OCI-LY3 (cell line): Measurements from ENCODE around the gene RHBDD1.

Source experiments
- H2AFZ ChIP-seq: fragments of 200-600, 300-600 bp; shearing (Covaris generic); 2 replicates; pipeline ENCODE4 v1.6.0; 2014; ENCODE audit warnings: antibody characterized with exemption, low read depth, low read length
- H3K27ac ChIP-seq: fragments of 200-600, 300-600 bp; sonication (generic); 2 replicates; pipeline ENCODE4 v1.5.1; 2014; ENCODE audit warnings: mild to moderate bottlenecking, low read length, moderate library complexity, mixed read lengths
- H3K27me3 ChIP-seq: fragments of 200-600, 300-600 bp; sonication (generic); 2 replicates; pipeline ENCODE4 v1.6.1; 2014; ENCODE audit warnings: low read depth, low read length, mixed read lengths
- H3K36me3 ChIP-seq: fragments of 200-600, 300-600 bp; sonication (generic); replicated peaks from 2 replicates; pipeline ENCODE3; 2014; ENCODE audit warnings: low read depth, low read length, mixed read lengths
- H3K4me1 ChIP-seq: fragments of 300-600, 200-600 bp; sonication (generic); 2 replicates; pipeline ENCODE4 v1.6.1; 2014; ENCODE audit warnings: low read length, mixed read lengths
- H3K4me2 ChIP-seq: fragments of 200-600, 300-600 bp; sonication (generic); 2 replicates; pipeline ENCODE4 v1.6.1; 2014; ENCODE audit warnings: low read length, mixed read lengths
- H3K4me3 ChIP-seq: fragments of 300-600, 200-600 bp; sonication (generic); 2 replicates; pipeline ENCODE4 v1.5.1; 2014; ENCODE audit warnings: antibody characterized with exemption, mild to moderate bottlenecking, low read length, moderate library complexity
- H3K79me2 ChIP-seq: fragments of 300-600, 200-600 bp; shearing (Covaris generic); 2 replicates; pipeline ENCODE4 v1.6.1; 2014; ENCODE audit warnings: mild to moderate bottlenecking, low read length, mixed read lengths
- H3K9ac ChIP-seq: fragments of 300-600, 200-600 bp; shearing (Covaris generic); 2 replicates; pipeline ENCODE4 v1.6.0; 2014; ENCODE audit warnings: mild to moderate bottlenecking, low read length, moderate library complexity
- H3K9me3 ChIP-seq: fragments of 200-600, 300-600 bp; shearing (Covaris generic); 2 replicates; pipeline ENCODE4 v1.6.1; 2014; ENCODE audit warnings: low read length, mixed read lengths; ENCODE audit not compliant: insufficient read depth
- H4K20me1 ChIP-seq: fragments of 200-600, 300-600 bp; sonication (generic); 2 replicates; pipeline ENCODE4 v1.6.1; 2016; ENCODE audit warnings: low read length, mixed read lengths; ENCODE audit not compliant: insufficient read depth
- CTCF ChIP-seq: fragments of 200-600, 300-600 bp; sonication (generic); IDR thresholded peaks from 2 replicates; pipeline ENCODE4 v1.5.1; 2014; ENCODE audit warnings: antibody characterized with exemption, low read length, low read depth
- EZH2phosphoT487 ChIP-seq: fragments of 200-600 bp; shearing (Covaris generic); IDR thresholded peaks from 2 replicates; pipeline ENCODE4 v1.6.1; 2018; ENCODE audit warnings: antibody characterized with exemption, mixed run types, low read depth

Gene RHBDD1

DNA sequence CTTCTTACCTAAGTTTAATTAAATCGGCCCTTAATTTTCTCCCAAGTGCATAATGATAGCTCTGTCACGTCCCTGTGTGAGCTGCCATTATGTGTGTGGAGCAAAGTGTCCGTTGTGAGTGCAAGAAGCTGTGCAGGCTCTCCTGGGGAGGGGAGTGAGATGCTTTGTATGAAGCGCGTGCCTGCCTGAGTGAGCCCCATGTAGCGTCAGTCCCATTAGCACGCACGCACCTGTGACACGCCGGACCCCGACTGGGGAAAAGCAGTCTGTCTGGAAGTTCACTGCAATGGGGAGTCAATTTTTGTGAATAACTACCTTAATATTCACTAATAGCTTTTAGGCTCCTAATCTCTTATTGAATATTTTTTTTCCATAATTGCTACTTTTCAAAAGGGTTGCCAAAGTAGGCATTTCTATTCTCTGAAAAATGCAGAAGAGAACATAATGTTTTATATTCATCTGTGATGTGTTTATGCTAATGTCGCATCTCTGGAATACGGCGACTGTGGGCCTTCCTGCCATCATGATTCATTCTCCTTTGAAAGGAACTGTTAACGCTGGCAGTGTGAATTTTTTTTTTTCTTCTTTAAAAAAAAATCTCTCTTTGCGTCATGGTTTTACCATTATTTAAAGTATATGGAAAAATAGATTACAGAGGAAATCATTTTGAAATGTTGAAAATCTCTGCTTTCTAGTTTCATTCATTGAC is 170.5 kb downstream of the RHBDD1 start:
- Histone ChIP-seq H3K9me3 (no peaks in the 10 kb centered on the region), H3K9ac (no peak overlapping the region), H3K4me2 (no peak overlapping the region), H3K36me3 (no peaks in the 10 kb centered on the region), H2AFZ (no peak overlapping the region), H3K79me2 (no peaks in the 10 kb centered on the region), H3K4me3 (no peak overlapping the region), H3K27ac (no peak overlapping the region), H3K27me3 (no peaks in the 10 kb centered on the region), H4K20me1 (no peaks in the 10 kb centered on the region), H3K4me1 (no peaks in the 10 kb centered on the region)
- TF ChIP-seq CTCF = no peak

DNA sequence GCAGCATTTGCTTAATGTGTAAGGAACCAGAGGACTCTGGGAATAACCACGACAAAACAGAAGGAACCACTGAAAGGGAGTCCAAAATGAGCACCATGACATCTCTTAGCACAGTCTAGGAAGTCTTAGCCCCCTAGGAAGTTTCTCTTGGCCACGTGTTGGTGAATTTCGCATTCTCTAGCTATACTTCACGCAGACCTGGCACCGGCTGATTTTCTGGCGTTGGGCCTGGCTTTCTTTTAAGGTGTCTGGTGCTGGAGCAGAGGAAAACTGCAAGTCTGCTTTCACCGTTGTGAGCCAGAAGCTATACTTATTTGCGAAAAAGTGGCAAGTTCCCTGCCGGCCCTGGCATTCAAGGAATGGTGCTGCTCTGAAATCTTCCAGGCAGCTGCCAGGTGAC is 171.3 kb downstream of the RHBDD1 start:
- Histone ChIP-seq H3K4me1 (no peaks in the 10 kb centered on the region), H4K20me1 (no peaks in the 10 kb centered on the region), H3K9me3 (no peaks in the 10 kb centered on the region), H3K36me3 (no peaks in the 10 kb centered on the region), H3K4me2 (no peak overlapping the region), H3K9ac (no peak overlapping the region), H3K79me2 (no peaks in the 10 kb centered on the region), H2AFZ (no peak overlapping the region), H3K4me3 (no peak overlapping the region), H3K27me3 (no peaks in the 10 kb centered on the region), H3K27ac (no peak overlapping the region)
- TF ChIP-seq EZH2phosphoT487 (no peak), CTCF (no peak)

- H4K20me1 ChIP-seq = no peaks in the 10 kb centered on the region
- H3K9ac ChIP-seq = no peak overlapping the region
- no peaks in the 10 kb centered on the region for H3K4me1 ChIP-seq
- no peak overlapping the region for H3K27ac ChIP-seq
- no peak overlapping the region for H2AFZ ChIP-seq
- H3K4me3 ChIP-seq = no peak overlapping the region
- no peak for TF ChIP-seq EZH2phosphoT487
- no peak for TF ChIP-seq CTCF
- no peaks in the 10 kb centered on the region for H3K79me2 ChIP-seq
- no peaks in the 10 kb centered on the region for H3K9me3 ChIP-seq
- H3K36me3 ChIP-seq = no peaks in the 10 kb centered on the region
- no peak overlapping the region for H3K4me2 ChIP-seq
- no peaks in the 10 kb centered on the region for H3K27me3 ChIP-seq
Measured at GRCh38 chr2:227007940-227008339, 172.1 kb downstream of the RHBDD1 start.

GRCh38 chr2:227010433-227010832 is 174.6 kb downstream of the RHBDD1 start:
- Histone ChIP-seq H3K4me2 (no peak overlapping the region), H3K9me3 (no peaks in the 10 kb centered on the region), H3K9ac (no peak overlapping the region), H4K20me1 (no peaks in the 10 kb centered on the region), H3K4me3 (no peak overlapping the region), H2AFZ (no peak overlapping the region), H3K27ac (no peak overlapping the region), H3K79me2 (no peaks in the 10 kb centered on the region), H3K36me3 (no peaks in the 10 kb centered on the region), H3K27me3 (no peaks in the 10 kb centered on the region), H3K4me1 (no peaks in the 10 kb centered on the region)
- TF ChIP-seq CTCF (no peak), EZH2phosphoT487 (no peak)
